GM21528 (cell line): ENCODE measurements around the gene TSR1.

Experiments
- ATAC-seq: cut with Tn5 transposase; IDR thresholded peaks from one replicate; pipeline ENCODE4 v1.9.1; 2021; ENCODE audit warnings: mild to moderate bottlenecking, moderate library complexity; ENCODE audit not compliant: unreplicated experiment, low FRiP score

Gene TSR1

GRCh38 chr17:2292100-2292499 is 44.2 kb downstream of the TSR1 start:
- no peak for ATAC-seq

GRCh38 chr17:2289878-2290478 is 46.3 kb downstream of the TSR1 start:
- ATAC-seq: no peak

GRCh38 chr17:2283302-2283701 is 53.0 kb downstream of the TSR1 start:
- no peak for ATAC-seq

GRCh38 chr17:2282297-2282873 is 53.9 kb downstream of the TSR1 start:
- ATAC-seq: no peak

GRCh38 chr17:2279707-2280106 is 56.5 kb downstream of the TSR1 start:
- ATAC-seq: no peak

GRCh38 chr17:2277429-2278170 is 58.7 kb downstream of the TSR1 start:
- ATAC-seq: no peak

- no peak for ATAC-seq
These were observed 60.5 kb downstream of the TSR1 start for GRCh38 chr17:2275722-2276121.

GRCh38 chr17:2274414-2274813 is 61.8 kb downstream of the TSR1 start:
- no peak for ATAC-seq
